ENCODE results near the gene ATP1A3.

The ATP1A3 gene

DNA sequence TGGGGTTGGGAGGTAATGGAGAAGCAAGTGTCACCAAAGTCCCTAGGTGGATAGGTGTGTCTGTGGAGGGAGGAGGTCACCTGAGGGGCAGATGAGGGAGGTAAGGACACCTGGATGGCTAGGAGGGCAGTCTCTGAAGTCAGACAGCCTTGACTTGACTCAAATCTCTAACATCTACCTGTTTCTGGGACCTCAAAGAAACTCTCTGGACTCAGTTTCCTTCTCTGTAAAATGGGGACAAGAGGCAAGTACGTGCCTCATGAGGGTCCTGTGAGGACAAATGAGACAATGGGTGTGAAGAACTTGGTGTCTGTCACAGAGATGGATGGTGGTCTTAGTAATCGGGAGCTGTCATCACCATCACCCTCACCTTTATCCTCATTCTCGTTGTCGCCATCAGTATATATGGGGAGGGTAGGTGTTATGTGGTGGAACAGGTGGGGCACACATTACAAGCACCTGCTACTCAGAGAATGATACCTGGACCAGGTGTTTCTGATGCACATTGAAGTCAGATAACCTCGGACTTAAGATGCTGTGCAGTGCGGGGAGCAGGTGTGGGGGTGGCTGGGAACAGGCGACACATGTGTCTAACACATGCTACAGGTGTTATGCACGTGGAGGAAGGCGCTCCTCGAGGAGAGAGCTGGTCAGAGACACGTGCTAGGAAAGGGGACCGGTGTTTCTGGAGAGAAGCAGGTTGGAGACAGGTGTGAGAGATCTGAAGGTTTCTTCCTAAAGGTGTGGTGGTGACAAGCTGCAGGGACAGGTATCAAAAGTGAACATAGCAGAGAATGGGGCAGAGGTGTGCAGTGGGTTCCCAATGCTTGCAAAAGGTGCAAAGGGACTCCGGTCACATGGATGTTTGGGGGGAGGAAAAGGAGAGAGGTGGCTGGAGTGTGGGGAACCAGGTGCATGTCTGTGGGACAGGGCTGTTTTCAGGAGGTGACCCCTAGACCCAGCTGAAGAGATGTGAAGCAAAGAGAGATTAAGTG lies 69.6 kb downstream of the ATP1A3 start:
- Histone ChIP-seq H3K27ac (ENCODE audit: low read length) (no peak overlapping the region), H3K9ac (ENCODE audit: low read length) (no peak overlapping the region), H3K9me3 (ENCODE audit: control insufficient read depth, low read depth, low read length) (no peaks in the 10 kb centered on the region), H3K4me3 (ENCODE audit: low read length) (no peak overlapping the region), H3K27me3 (ENCODE audit: control insufficient read depth, insufficient read depth, low read length) (peaks cover 99% of the 10 kb centered on the region), H3K36me3 (ENCODE audit: control insufficient read depth, low read depth, low read length) (no peaks in the 10 kb centered on the region), H3K4me1 (ENCODE audit: control insufficient read depth, low read depth, low read length) (peaks cover 3% of the 10 kb centered on the region)

- H3K9me3 ChIP-seq (ENCODE audit: control insufficient read depth, low read depth, low read length): no peaks in the 10 kb centered on the region
- H3K27ac ChIP-seq (ENCODE audit: low read length): no peak overlapping the region
- no peaks in the 10 kb centered on the region for H3K36me3 ChIP-seq (ENCODE audit: control insufficient read depth, low read depth, low read length)
- peaks cover 3% of the 10 kb centered on the region for H3K4me1 ChIP-seq (ENCODE audit: control insufficient read depth, low read depth, low read length)
- no peak overlapping the region for H3K9ac ChIP-seq (ENCODE audit: low read length)
- H3K4me3 ChIP-seq (ENCODE audit: low read length): no peak overlapping the region
- peaks cover 99% of the 10 kb centered on the region for H3K27me3 ChIP-seq (ENCODE audit: control insufficient read depth, insufficient read depth, low read length)
Measured at GRCh38 chr19:41923045-41923788, 70.8 kb downstream of the ATP1A3 start.

DNA sequence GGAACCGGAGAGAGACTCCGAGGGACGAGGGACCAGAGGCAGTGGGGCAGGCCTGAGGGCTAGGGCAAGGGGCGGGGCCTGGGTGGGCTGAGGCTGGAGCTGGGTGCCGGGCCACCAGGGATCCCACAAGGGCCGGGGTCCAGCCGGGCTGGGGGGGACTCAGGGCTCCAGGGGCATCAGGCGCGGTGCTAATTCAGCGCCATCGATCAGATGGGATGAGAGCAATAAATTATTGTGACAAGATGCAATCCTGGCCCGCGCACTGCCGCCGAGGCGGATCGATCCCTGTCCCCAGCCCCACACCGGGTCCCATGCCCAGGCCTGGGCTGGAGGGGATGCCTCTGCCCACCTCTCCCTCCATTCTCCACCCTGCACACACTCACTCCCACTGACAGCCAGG lies 71.4 kb downstream of the ATP1A3 start:
- Histone ChIP-seq H3K36me3 (ENCODE audit: control insufficient read depth, low read depth, low read length) (no peaks in the 10 kb centered on the region), H3K9ac (ENCODE audit: low read length) (no peak overlapping the region), H3K27ac (ENCODE audit: low read length) (no peak overlapping the region), H3K4me1 (ENCODE audit: control insufficient read depth, low read depth, low read length) (peaks cover 3% of the 10 kb centered on the region), H3K27me3 (ENCODE audit: control insufficient read depth, insufficient read depth, low read length) (peaks cover 99% of the 10 kb centered on the region), H3K4me3 (ENCODE audit: low read length) (no peak overlapping the region), H3K9me3 (ENCODE audit: control insufficient read depth, low read depth, low read length) (no peaks in the 10 kb centered on the region)

DNA sequence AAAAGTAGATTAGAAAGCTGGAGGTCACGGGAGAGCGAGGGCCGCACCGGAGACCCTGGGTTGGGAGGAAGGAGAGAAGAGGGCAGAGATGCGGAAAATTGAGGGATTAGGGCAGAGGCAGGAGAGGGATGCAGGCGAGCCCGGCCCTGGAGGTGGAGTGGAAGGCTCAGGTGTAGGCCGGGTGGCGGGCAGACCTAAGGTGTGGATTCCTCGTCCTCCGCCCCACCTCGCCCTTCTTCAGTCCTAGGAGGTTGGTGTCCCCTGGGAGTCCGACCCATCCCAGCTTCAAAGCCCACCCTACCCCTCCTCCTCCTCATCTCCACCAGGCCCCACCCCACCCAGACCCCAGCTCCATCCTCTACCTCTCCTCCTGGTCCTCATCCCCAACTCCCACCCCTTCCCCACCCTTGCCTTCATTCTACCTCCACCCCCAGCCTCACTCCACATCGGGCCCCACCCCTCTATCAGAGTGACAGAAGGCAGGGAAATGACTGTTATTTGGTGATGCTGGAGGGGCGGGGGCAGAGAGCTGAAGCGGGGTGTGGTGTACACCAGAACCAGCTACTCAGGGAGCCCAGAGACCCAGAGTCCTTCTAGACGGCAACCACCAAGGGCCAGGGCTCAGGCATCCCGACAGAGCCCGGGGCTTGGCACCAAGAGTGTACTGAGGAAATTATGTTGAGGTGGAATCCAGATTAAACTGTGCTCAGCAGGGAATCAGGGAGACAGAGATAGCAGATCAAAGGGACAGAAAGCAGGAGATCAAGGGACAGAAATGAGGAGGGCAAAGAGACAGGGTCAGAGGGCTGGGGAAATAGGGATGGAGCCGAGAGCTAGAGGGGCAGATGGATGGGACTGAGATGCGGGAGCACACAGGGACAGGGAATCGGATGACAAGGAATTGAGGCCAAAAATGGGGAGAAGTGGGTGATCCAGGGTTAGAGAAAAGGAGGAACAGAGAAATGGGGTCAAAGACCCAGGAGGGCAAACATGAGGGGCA lies 72.2 kb downstream of the ATP1A3 start:
- no peak overlapping the region for H3K27ac ChIP-seq (ENCODE audit: low read length)
- no peaks in the 10 kb centered on the region for H3K9me3 ChIP-seq (ENCODE audit: control insufficient read depth, low read depth, low read length)
- peaks cover 3% of the 10 kb centered on the region for H3K4me1 ChIP-seq (ENCODE audit: control insufficient read depth, low read depth, low read length)
- H3K4me3 ChIP-seq (ENCODE audit: low read length): no peak overlapping the region
- H3K9ac ChIP-seq (ENCODE audit: low read length): no peak overlapping the region
- H3K27me3 ChIP-seq (ENCODE audit: control insufficient read depth, insufficient read depth, low read length): peaks cover 99% of the 10 kb centered on the region
- H3K36me3 ChIP-seq (ENCODE audit: control insufficient read depth, low read depth, low read length): no peaks in the 10 kb centered on the region

- peaks cover 99% of the 10 kb centered on the region for H3K27me3 ChIP-seq (ENCODE audit: control insufficient read depth, insufficient read depth, low read length)
- H3K27ac ChIP-seq (ENCODE audit: low read length): no peak overlapping the region
- no peak overlapping the region for H3K9ac ChIP-seq (ENCODE audit: low read length)
- no peaks in the 10 kb centered on the region for H3K36me3 ChIP-seq (ENCODE audit: control insufficient read depth, low read depth, low read length)
- H3K9me3 ChIP-seq (ENCODE audit: control insufficient read depth, low read depth, low read length): no peaks in the 10 kb centered on the region
- H3K4me3 ChIP-seq (ENCODE audit: low read length): no peak overlapping the region
- peaks cover 3% of the 10 kb centered on the region for H3K4me1 ChIP-seq (ENCODE audit: control insufficient read depth, low read depth, low read length)
Measured at GRCh38 chr19:41920882-41921576, 73.0 kb downstream of the ATP1A3 start.

- no peak overlapping the region for H3K9ac ChIP-seq (ENCODE audit: low read length)
- H3K27ac ChIP-seq (ENCODE audit: low read length): no peak overlapping the region
- H3K4me1 ChIP-seq (ENCODE audit: control insufficient read depth, low read depth, low read length): peaks cover 3% of the 10 kb centered on the region
- H3K4me3 ChIP-seq (ENCODE audit: low read length): no peak overlapping the region
- no peaks in the 10 kb centered on the region for H3K36me3 ChIP-seq (ENCODE audit: control insufficient read depth, low read depth, low read length)
- H3K9me3 ChIP-seq (ENCODE audit: control insufficient read depth, low read depth, low read length): no peaks in the 10 kb centered on the region
- H3K27me3 ChIP-seq (ENCODE audit: control insufficient read depth, insufficient read depth, low read length): peaks cover 99% of the 10 kb centered on the region
Measured at GRCh38 chr19:41919948-41920712, 73.9 kb downstream of the ATP1A3 start.

- Histone ChIP-seq H3K9me3 (ENCODE audit: control insufficient read depth, low read depth, low read length) (no peaks in the 10 kb centered on the region), H3K36me3 (ENCODE audit: control insufficient read depth, low read depth, low read length) (no peaks in the 10 kb centered on the region), H3K4me3 (ENCODE audit: low read length) (no peak overlapping the region), H3K9ac (ENCODE audit: low read length) (no peak overlapping the region), H3K27ac (ENCODE audit: low read length) (no peak overlapping the region), H3K27me3 (ENCODE audit: control insufficient read depth, insufficient read depth, low read length) (peaks cover 99% of the 10 kb centered on the region), H3K4me1 (ENCODE audit: control insufficient read depth, low read depth, low read length) (peaks cover 3% of the 10 kb centered on the region)
Measured at GRCh38 chr19:41918653-41919244, 75.3 kb downstream of the ATP1A3 start.

- Histone ChIP-seq H3K36me3 (ENCODE audit: control insufficient read depth, low read depth, low read length) (no peaks in the 10 kb centered on the region), H3K9ac (ENCODE audit: low read length) (no peak overlapping the region), H3K9me3 (ENCODE audit: control insufficient read depth, low read depth, low read length) (no peaks in the 10 kb centered on the region), H3K27ac (ENCODE audit: low read length) (no peak overlapping the region), H3K27me3 (ENCODE audit: control insufficient read depth, insufficient read depth, low read length) (peaks cover 100% of the 10 kb centered on the region), H3K4me1 (ENCODE audit: control insufficient read depth, low read depth, low read length) (peaks cover 3% of the 10 kb centered on the region), H3K4me3 (ENCODE audit: low read length) (no peak overlapping the region)
Measured at GRCh38 chr19:41918095-41918494, 75.9 kb downstream of the ATP1A3 start.

DNA sequence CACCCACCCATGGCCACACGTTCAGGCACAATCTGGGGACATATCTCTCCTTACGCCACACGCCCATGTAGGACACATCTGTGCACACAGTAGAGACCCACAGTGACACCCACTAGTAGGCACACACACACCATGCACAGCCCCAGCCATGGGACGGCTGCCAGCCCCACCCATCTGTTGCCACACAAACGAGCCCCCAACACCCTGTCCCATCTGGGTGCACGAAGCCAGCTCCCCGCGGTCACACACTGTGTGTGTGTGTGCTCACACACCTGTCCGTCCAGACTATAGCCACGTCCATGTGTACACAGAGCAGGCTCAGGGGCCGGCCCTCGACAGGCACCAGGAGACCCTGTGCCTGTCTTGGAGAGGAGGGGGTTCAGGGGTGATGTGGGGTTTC lies 76.4 kb downstream of the ATP1A3 start:
- no peak overlapping the region for H3K9ac ChIP-seq (ENCODE audit: low read length)
- H3K27ac ChIP-seq (ENCODE audit: low read length): no peak overlapping the region
- H3K4me1 ChIP-seq (ENCODE audit: control insufficient read depth, low read depth, low read length): peaks cover 3% of the 10 kb centered on the region
- no peak overlapping the region for H3K4me3 ChIP-seq (ENCODE audit: low read length)
- H3K27me3 ChIP-seq (ENCODE audit: control insufficient read depth, insufficient read depth, low read length): peaks cover 100% of the 10 kb centered on the region
- H3K36me3 ChIP-seq (ENCODE audit: control insufficient read depth, low read depth, low read length): no peaks in the 10 kb centered on the region
- H3K9me3 ChIP-seq (ENCODE audit: control insufficient read depth, low read depth, low read length): no peaks in the 10 kb centered on the region

All from iPS-18a (cell line).